CD1c-positive myeloid dendritic cell (primary cell): Measurements from ENCODE around the gene NEUROD1.

Experiments used
- DNase-seq: peaks from one replicate; pipeline ENCODE4 v3.0.0-alpha.2; 2016; ENCODE audit errors: extremely low spot score

The NEUROD1 gene

DNA sequence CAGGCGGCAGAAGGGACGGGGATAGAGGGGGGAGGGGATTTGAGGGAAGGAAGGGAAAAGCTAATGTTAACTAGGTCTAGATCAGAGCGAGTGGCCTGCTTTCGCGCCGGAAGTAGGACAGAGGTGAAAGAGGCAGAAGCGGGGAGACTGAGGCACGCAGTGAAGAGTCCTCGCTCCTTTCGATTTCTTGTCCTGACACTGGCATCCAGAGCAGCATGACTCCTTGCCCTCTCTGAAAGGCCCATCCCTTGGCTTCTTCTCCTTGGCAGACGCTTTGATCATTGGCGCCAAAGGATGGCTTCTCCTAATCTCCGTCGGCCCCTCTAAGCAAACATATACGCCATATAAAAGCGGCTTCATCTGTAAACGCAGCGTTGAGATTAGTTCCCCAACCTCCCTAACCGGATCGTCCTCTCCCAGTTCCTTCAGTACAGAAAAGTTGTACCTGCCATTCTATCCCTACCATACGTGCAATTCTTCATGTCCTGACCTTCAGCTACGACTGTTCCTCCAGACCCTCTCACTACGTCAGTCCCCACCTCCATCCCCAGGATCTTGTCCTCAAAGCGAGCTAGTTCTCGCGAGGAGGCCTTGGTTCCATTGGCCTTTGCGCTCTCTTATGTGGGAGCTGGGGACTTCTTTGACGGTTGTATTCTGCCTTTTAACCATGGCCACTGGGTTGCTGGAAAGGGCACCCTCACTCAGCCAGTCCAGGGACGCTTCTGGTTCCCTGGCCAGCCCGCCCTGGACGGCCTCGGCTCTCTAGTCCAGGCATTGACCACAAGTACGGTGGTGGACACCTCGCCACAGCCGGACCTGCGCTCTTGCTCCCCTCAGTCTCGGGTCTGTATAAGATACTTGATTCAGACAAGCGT is 857 bp upstream of the NEUROD1 start:
- DNase-seq: no peak

DNA sequence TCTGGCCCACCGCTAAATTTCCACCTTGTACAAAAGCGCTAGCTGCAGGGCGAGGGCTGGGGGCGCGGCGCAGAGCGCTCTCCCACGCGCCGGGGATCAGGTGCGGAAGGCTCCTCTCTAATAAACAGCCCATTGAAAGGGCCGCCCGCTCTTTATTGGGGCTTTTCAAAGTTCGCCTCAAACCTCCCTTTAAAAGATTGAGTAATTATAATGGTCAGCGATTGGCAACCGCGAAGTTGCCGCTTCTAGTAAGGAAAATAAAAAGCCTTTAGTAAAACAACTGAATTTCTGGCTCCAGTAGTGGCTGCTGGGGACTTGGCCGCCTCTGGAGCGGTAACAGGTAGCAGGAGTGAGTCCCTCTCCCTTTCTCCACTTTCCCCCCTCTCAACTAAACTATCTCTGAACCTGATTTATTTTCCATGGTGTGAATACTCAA is 755 bp downstream of the NEUROD1 start:
- no peak for DNase-seq

DNA sequence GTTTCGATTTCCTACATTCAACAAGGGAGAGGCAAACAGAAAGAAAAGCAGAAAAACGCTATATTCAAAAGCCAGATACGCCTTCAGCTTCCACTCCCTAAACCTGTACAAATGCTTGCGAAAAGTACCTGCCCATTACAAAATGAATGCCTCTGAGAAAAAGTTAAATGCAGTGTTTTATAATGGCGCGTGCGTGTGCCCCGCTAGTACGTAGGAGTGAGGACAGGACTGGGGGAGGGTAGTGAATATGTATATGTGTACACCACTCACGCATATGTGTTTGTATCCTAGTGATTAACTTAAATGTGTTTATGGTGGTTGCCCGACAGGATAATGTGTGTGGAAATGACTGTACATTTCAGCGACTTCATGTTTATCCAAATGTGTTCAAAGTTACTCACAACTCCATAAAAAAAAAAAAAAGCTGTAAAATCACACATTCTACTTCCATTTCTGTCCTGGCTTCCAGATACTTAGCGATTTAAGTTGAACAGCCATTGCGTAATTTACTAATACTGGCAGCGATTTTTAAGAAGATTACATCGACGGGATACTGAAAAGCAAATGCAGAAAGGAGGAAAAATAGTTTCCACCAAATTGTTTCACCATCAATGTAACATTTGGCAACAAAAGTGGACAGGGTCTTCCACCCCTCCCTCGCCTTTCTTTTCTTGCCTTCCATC is 1.3 kb downstream of the NEUROD1 start:
- DNase-seq: no peak

DNA sequence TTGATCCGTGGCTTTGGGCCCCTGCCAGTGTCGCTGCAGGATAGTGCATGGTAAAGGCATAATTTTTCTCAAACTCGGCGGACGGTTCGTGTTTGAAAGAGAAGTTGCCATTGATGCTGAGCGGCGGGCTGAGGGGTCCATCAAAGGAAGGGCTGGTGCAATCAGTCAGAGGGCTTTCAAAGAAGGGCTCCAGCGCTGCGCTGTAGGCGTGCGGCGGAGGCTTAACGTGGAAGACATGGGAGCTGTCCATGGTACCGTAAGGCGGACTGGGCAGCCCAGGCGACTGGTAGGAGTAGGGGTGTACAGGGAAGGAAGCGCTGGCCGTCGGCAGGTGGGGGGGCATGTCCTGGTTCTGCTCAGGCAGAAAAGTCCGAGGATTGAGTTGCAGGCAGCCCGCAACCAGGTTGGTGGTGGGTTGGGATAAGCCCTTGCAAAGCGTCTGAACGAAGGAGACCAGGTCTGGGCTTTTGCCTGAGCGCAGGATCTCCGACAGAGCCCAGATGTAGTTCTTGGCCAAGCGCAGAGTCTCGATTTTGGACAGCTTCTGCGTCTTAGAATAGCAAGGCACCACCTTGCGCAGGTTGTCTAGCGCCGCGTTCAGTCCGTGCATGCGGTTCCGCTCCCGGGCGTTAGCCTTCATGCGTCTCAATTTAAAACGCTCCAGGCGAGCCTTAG is 2.3 kb downstream of the NEUROD1 start:
- DNase-seq: peak; percentile 72

DNA sequence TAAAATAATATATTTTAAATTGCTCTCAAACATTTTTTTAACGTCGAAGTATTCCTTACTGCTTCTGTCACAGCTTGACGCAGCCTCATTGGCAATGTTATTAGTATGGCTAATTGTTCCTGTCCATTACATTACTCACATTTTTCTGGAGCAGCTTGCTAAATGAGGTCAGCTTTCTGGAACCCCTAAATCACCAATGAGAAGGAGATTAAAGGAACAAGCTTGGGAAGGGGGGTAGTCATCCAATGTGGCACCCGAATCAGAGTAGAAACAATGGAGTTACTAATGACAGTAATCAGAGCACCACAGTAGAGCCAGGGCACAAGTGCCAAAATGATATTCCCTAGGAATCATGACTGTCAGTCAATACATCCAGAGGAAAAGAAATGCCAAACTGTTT is 5.1 kb downstream of the NEUROD1 start:
- DNase-seq: no peak

DNA sequence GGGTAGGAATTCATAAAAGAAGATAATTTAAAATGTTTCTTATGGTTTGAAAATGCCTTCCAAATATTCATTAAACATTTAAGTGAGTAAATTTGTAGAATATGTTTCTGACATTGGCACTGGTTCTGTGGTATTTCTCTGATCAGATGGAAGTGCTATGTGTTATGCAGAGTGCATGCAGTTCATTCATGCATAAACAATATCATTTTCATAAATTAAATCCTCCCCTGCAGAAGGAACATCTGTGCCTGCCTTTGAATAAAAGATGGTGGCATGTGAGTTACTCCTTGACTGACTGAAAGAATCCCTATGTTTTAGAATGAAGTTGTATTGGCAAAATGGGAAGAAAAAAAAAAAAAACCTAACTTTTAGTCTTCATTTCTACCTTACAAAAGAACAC is 5.9 kb downstream of the NEUROD1 start:
- no peak for DNase-seq

DNA sequence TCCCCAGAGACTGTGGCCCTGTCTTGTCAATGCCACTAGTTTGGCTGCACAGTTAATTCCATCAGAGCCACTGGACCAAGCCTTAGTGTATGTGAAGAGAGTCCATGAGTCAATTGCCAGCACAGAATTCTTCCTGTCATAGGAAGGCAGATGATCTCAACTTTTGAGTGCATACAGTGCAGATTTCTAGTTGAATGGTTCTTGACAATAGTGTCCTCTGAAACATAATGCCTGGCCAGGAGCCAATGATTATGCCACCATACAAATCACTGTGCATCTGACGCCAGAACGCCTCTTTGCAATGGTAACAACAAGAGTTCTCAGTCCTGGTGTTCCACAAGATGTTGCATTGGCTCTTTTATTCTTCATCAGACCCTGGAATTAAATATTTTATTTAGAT is 7.1 kb downstream of the NEUROD1 start:
- no peak for DNase-seq

DNA sequence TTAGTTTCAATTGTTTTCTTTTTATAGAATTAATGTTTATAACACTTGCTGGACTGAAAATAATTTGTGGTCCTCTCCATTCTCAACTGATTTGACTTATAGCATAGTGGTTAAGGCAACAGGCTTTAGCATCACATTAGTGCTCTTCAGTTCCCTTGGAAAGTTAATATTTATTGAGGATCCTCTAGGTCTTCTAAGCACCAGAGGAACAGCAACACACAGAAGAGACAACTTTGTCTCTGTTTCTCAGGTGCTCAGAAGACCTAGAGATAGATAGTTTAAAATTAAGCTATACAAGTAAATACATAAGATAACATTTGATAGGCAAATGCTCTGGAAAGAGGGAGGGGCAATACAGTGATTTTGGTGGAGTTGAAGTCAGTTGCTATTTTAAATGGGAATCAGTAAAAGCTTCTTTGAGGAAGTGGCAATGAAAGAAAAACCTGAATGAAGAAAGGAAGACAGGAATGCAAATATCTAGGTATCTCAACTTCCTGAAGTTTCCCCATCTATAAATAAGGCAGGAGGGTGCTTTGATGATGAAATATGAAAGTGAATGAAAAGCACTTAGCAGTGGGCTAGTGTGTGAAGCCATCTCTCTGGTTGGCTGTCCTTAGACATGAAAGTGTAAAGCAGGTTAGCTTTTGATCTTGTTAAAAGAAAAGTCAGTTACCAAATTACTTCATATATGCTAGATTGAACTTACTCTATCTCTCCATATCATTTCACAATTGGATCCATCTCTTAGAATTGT is 7.9 kb downstream of the NEUROD1 start:
- DNase-seq: no peak

DNA sequence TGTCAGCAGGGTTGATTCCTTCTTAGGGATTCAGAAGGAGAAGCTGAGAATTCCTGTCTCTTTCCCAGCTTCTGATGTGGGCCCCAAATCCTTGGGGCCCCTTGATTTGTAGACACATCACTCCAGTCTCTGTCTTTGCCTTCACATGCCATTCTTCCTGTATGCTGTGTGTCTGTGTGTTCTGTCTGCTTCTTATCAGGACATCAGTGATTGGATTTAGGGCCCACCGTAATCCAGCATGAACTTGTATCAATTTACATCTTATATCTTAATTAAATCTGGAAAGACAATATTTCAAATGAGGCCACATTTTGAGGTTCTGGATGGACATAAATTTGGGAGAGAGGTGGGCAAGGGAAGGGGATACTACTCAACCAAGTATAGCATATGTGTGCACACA is 9.7 kb downstream of the NEUROD1 start:
- DNase-seq: no peak

DNA sequence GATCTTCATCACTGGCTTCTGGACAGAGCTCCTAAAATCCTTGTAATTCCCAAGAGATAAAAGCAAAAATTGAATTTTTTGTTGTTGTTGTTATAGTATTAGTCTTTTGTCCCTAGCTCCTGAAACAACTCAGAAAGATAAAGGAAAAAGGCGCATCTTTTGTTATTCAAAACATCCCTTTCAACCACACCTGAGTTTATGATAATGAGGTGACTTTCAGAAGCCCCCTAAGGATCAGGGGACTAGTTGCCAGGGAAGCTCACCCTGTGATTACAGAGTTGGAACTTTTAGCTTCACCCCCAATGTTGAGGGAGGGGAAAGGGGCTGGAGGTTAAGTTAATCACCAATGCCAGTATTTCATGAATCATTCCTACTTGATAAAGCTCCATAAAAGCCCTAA is 13.1 kb downstream of the NEUROD1 start:
- DNase-seq: no peak

DNA sequence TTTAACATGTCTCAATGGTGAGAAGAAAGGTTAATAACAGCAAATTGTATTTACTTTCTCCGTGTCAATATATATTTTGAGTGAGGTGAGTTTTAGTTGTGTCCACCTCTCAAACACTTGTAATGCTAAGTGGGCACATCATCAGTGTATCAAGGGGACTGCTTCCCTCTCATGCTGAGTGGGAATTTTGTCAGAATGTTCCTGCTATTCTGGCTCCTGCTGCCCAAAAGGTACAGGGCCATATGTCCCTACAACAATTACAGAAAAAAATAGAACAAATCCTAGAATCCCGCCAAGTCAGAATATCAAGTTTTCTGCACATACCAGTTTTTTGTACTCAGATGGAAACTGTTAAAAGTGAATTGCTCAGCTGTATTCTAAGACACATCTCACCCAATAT is 18.0 kb downstream of the NEUROD1 start:
- no peak for DNase-seq

DNA sequence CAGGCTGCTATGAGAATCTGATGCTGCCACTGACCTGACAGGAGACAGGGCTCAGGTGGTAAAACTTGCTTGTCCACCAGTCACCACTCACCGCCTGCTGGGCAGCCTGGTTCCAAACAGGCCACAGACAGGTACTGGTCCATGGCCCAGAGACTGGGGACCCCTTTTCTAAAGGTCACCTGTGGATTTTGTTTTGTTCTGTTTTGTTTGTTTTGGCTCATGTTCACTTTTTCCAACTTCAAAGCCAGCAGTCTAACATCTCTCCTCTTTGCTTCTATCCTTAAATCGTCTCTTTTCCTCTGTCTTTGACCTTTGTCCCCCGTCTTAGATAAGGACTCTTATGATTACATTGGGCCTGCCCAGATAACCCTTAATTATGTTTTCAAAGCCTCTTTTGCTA is 20.1 kb downstream of the NEUROD1 start:
- DNase-seq: no peak

DNA sequence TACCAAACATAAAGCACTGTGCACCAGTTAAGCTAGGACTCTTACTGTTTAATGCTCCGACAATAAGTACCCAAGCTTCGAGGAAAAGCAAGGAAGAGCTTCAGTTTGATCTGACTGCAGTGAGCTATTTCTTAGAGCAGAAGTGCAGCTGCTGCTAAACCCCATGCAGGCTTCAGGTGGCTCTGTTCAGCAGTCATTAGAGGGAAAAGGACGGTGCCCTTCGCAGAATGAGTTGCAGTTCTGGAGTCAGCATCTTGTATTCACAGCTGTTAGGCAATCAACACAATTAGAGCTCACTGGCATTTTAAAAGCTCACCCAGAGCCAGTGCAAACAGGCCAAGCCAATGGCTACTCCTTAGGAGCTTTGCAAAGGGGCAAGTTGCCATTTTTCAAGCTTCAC is 21.9 kb downstream of the NEUROD1 start:
- DNase-seq: no peak

DNA sequence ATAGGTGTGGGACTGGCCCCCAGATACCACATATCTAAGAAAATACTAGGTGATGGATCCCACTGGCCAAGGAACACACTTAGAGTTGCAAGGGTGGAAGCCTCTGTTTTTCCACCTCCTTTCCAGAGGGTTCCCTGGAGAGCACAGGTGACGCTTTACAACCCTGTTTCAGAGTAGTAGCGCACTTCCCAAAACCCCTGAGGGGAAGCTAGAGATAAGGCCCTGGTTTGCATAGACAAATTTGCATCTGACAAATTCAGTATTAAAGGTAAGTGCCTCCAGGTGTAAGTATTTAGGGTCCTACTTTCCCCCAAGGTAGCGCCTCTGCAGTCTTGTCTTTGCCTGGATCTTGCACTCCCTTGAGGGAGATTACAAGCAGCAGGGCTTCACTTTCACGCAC is 22.9 kb downstream of the NEUROD1 start:
- no peak for DNase-seq

DNA sequence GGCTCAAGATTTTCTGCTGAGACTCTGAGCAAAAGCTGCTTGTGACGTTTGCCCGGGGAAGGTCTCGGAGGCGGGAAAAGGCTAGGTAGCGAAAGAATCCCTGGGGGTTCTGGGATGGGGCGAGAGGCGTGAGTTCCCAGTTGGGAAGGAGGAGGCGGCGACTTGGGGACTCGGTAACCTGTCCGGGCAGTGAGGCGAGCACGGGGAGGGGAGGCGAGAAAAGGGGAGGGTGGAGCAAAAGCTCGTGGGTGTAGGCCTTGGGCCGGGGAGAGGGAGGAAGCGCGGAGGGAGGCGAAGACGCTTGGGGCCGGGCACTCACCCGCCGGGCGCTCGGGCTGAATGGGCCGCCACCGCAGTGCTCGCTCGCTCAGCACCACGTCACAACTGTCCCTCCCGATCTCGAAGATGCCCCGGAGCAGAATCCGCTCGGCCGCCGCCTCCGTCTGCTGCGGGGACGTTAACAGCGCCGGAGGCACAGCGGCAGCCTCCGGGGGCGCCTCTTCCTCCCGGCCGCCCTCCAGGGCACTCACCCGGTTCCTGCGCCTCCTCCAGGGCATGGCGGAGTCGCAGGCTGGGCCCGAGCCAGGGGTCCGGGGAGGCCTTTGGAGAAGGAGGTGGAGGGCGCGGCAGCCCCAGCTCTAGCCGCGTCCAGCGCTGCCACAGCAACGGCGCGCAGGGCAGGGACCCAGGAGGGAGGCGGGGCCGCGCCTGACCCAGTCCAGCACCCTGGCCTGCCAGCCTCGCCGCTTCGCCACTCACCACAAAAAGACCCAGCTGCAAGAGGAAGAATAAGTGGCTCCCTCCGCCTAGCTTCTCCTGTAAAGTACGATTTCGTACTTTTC is 23.6 kb downstream of the NEUROD1 start, which contains the start of gene CERKL:
Gene CERKL, minus strand, starts transcription at position 656 of the 842 bp plus-strand sequence. Its CDS starts 99 bp downstream, at position 557.
- peak; percentile 29 for DNase-seq

DNA sequence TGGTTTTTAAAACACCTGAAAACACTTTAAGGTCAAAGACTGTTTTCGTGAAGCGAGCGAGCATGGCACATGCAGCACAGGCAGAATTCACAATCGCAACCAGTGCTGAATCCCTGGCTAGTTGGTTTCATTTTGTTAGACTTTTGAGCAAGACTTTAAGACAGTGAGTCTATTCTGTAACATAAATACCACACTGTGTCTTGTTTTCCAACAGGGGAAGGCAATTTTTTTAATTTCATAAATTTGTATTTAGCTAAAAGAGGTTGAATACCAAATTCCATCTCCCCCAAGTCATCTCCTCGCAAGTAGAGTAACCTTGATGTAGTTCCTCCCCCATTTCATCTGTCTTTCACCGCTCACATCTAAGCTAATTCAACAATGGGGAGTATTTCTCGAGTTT is 24.8 kb downstream of the NEUROD1 start:
- no peak for DNase-seq

DNA sequence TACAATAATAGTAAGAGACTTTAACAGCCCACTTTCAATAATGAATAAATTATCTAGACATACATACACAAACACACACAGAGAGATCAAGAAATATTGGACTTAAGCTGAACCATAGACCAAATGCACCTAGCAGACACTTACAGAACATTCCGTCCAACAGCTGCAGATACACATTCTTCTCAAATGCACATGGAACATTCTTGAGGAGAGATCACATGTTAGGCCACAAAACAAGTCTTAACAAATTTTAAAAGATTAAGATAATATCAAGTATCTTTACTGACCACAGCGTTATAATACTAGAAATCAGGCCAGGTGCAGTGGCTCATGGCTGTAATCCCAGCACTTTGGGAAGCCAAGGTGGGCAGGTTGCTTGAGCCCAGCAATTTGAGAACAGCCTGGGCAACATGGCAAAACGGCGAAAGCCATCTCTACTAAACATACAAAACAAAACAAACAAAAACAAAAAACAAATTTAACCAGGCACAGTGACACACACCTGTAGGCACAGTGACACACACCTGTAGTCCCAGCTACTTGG is 30.8 kb downstream of the NEUROD1 start:
- no peak for DNase-seq

DNA sequence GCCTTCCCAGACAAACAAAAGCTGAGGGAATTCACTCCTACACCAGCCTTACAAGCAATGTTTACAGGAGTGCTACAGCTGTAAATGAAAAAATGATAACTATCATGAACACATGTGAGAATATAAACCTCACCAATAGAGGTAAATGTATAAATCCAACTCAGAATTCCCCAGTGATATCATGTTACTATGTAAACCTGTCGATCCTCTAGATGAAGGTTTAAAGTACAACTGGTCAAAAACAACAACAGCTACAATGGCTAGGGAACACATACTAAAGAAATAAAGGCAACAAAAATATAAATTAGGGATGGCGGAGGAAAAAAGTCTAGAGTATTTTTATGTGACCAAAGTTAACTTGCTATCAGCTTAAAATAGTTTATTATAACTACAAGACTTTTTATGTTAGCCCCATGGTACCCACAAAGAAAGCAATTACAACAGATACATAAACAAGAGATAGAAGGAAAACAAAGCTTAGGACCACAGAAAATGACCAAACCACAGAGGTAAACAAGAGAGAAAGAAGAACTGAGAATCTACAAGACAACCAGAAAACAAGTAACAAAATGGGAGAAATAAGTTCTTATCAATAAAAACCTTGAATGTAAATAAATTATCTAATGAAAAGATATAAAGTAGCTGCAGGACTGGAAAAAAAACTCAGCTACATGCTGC is 31.7 kb downstream of the NEUROD1 start:
- no peak for DNase-seq

DNA sequence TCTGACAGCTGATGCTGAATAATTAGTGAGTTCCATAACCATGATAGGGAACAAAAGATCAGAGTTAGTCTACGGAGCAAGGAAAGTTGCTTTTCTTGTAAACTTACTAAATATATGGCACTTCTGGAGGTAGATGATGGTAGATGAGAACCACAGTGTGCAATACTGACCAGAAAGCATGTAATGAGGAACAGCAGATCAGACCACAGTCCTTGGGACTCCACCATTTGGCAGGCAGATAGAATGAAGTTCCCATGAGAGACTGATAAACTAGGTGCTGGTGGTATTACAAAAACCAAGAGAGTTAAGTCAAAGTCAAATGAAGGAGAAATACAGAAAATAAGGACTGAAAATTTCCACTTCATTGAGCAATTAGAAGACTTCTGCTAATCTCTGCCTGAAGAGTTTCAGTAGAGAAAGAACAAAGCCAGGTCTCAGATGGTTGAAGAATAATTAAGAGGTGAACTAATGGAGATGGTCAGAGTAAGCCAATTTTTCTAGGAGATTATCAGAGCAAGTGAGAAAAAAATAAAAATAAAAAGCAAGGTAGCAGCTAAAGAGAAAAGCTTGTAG is 33.8 kb downstream of the NEUROD1 start:
- DNase-seq: no peak

DNA sequence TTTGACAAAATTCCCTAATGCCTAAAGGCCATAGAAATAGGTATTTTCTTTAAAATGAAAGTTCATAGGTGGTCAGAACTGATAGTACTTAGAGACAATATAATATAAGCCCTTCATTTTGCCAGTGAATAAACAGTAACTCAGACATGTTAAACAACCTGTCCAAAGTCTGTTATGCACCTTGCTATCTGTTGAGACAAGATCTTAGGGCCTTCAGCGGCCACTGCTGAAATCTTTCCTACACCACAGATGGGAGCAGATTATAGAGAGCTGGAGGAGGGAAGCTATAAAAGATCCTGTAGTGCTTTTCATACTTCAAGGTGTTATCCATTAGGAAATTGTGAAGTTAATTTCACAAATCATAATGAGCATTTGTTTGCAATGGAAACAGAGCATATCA is 37.2 kb downstream of the NEUROD1 start:
- DNase-seq: no peak
